Measurements from ENCODE around the gene PAPOLA.

PAPOLA gene

GRCh38 chr14:96616161-96616721 is 114.1 kb downstream of the PAPOLA start:
- DNase-seq (ENCODE audit: low read depth), result no peak

More at GRCh38 chr14:96616161-96616721, 114.1 kb downstream of the PAPOLA start:
- H3K4me3 ChIP-seq (ENCODE audit: low read depth, low read length), result no peak overlapping the region
- no peak for TF ChIP-seq CTCF (IDR thresholded peaks at IDR 0.05; ENCODE audit: insufficient read depth, low read depth, low read length, missing control alignments)

Data from GM12865 (cell line).